ENCODE measurements around the gene BFSP1. TPM values are rescaled to one million over a fixed set of nuclear protein-coding genes. Genes with fewer than 3 reads are reported as not detected.

Gene BFSP1
- total RNA-seq, 5 donors from 2014 or later (not counting 1 experiment from before 2014, with no cell fraction given), result 0.25 to 0.53 (median 0.30) TPM

DNA sequence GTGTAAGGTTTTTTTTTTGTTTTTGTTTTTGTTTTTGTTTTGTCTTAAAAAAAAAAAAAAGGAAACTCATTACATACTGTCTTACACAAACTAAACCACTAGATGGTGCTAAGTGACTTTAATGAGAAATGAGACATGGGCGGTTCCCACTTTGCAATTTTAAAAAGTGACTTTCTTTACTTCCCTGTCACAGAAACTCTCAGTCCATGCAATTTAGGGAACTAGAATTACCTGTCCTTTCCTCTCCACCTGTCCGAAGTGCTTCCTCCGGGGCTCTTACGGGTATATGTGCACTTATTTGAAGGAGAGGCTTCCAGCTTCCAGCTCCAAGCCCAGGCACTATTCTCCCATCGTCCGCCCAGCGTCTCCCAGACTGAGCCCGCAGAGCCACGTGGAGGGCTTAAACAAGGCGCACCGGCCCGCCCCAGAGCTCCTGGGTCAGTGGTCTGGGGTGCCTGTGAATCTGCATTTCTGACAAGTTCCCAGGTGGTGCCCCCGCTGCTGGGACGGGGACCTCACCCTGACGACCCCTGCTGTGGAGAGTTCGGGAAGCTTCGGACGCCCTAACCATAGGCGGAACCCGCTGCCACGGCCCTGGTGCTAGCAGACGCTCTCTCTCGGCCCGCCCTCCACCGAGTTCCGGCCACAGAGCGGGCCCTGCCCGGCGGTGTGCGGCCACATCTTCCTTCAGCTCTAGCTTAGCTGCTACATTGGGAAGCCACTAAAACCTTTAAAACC lies 26.1 kb downstream of the BFSP1 start:
- Histone ChIP-seq H3K36me3 (ENCODE audit: control insufficient read depth in 2 of 2, extremely low read depth in 1 of 2, insufficient read depth in 1 of 2, low read length in 1 of 2) (no peaks in the 10 kb centered on the region), H3K27me3 (replicated peaks in 1 of 2; ENCODE audit: control insufficient read depth in 2 of 2, extremely low read depth in 1 of 2, insufficient read depth in 2 of 2, low read length in 1 of 2) (no peaks in the 10 kb centered on the region), H3K4me1 (ENCODE audit: control insufficient read depth in 1 of 2, extremely low read depth in 1 of 2, insufficient read depth in 2 of 2, low read length in 2 of 2) (peaks cover 9 to 43% of the 10 kb centered on the region in 2 experiments), H3K9me3 (no peaks in the 10 kb centered on the region), H3K4me3 (ENCODE audit: control insufficient read depth in 1 of 2, extremely low read depth in 1 of 2, low read length in 1 of 2) (peak overlapping the region; percentile 53 to 65), H3K27ac (ENCODE audit: low read length) (peak overlapping the region; percentile 48)
- Mint-ChIP-seq H3K9me3 (no peaks in the 10 kb centered on the region), H3K36me3 (no peaks in the 10 kb centered on the region), H3K27ac (peak overlapping the region; percentile 83 to 90), H3K4me3 (peak overlapping the region; percentile 86 to 88 (median 88)), H3K4me1 (peaks cover 30 to 42% (median 31%) of the 10 kb centered on the region in 3 donors), H3K27me3 (no peaks in the 10 kb centered on the region)
- peak in 24 of 35 experiments; percentile 4 to 80 (median 29) for DNase-seq
- WGBS (ENCODE audit: insufficient coverage), result 0% methylated on average over 23 of the region's 30 CpGs
- ChIA-PET POLR2A (interaction anchor here in 1 of 2 donors (0.7 kb wide), 1 partner anchor 89 kb away, joined by 9 read pairs; no protein-coding TSS in a partner anchor), CTCF (interaction anchor here (0.6 to 2.6 kb wide), 32 partner anchors 9 to 806 kb away, joined by 3 to 19 read pairs (median 4); partner anchors contain the start of genes BFSP1 (in 1 of the 2), DSTN (in 1 of the 2) and RRBP1 (in 1 of the 2))
- peak; percentile 75 to 79 (median 76) for ATAC-seq (replicated peaks in 1 of 4)

DNA sequence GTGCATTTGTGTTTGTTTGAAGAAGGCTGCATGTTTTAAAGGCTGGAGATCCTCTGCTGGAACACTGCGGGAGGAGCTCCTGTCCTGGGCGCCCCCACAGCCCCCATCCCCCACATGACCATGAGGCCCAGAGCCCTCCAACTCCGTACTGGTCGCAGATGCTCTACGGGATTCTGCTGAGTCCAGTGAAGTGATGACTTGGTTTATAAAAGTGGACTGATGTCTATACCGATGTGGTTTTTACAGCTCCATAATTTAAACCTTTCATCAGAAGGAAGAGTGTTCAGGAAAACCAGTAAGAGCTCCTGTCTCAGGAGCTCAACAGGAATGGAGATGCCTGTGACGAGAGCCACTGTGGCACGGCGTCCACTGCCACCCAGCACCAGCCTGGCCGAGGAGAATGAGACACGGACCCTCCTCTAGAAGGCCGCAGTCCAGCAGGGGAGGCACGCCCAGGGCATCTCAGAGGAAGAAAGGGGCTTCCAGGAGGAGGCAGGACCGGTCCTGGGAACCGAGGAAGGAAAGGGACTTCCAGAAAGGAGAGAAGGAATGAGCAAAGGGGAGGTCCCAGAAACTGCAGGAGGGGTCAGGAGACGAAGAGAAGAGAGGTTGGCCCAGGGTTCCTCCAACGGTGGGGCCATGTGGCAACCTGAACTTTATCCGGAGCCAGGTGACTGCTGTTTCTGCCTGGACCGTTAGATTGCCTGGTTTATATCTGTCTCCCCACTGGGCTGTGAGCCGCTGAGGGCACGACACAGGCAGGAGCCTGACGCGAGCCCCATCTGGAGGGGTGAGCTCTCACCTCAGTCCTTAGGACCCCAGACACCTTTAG lies 26.9 kb downstream of the BFSP1 start:
- Histone ChIP-seq H3K4me1 (ENCODE audit: control insufficient read depth in 1 of 2, extremely low read depth in 1 of 2, insufficient read depth in 2 of 2, low read length in 2 of 2) (peaks cover 9 to 43% of the 10 kb centered on the region in 2 experiments), H3K36me3 (ENCODE audit: control insufficient read depth in 2 of 2, extremely low read depth in 1 of 2, insufficient read depth in 1 of 2, low read length in 1 of 2) (no peaks in the 10 kb centered on the region), H3K9me3 (no peaks in the 10 kb centered on the region), H3K27ac (ENCODE audit: low read length) (no peak overlapping the region), H3K27me3 (replicated peaks in 1 of 2; ENCODE audit: control insufficient read depth in 2 of 2, extremely low read depth in 1 of 2, insufficient read depth in 2 of 2, low read length in 1 of 2) (no peaks in the 10 kb centered on the region), H3K4me3 (ENCODE audit: control insufficient read depth in 1 of 2, extremely low read depth in 1 of 2, low read length in 1 of 2) (peak overlapping the region in 1 of 2 donors; percentile 65)
- ATAC-seq (replicated peaks in 1 of 4) (peak; percentile 33 to 57 (median 42)), DNase-seq (peak in 18 of 35 experiments; percentile 3 to 37 (median 13))
- H3K36me3 Mint-ChIP-seq, result no peaks in the 10 kb centered on the region
- peaks cover 30 to 41% (median 31%) of the 10 kb centered on the region in 3 donors for H3K4me1 Mint-ChIP-seq
- H3K4me3 Mint-ChIP-seq, result peak overlapping the region; percentile 86 to 88 (median 88)
- 46% methylated on average over 15 of the region's 23 CpGs for WGBS (ENCODE audit: insufficient coverage)
- H3K27ac Mint-ChIP-seq, result peak overlapping the region; percentile 28 to 90
- POLR2A ChIA-PET, result interaction anchor here in 1 of 2 donors (0.5 to 0.7 kb wide), 2 partner anchors 89 to 491 kb away, joined by 3 to 9 read pairs; no protein-coding TSS in a partner anchor
- no peaks in the 10 kb centered on the region for H3K27me3 Mint-ChIP-seq
- CTCF ChIA-PET, result interaction anchor here (0.6 to 2.6 kb wide), 32 partner anchors 8 to 805 kb away, joined by 3 to 19 read pairs (median 4); partner anchors contain the start of genes BFSP1 (in 1 of the 2), DSTN (in 1 of the 2) and RRBP1 (in 1 of the 2)
- H3K9me3 Mint-ChIP-seq, result no peaks in the 10 kb centered on the region

DNA sequence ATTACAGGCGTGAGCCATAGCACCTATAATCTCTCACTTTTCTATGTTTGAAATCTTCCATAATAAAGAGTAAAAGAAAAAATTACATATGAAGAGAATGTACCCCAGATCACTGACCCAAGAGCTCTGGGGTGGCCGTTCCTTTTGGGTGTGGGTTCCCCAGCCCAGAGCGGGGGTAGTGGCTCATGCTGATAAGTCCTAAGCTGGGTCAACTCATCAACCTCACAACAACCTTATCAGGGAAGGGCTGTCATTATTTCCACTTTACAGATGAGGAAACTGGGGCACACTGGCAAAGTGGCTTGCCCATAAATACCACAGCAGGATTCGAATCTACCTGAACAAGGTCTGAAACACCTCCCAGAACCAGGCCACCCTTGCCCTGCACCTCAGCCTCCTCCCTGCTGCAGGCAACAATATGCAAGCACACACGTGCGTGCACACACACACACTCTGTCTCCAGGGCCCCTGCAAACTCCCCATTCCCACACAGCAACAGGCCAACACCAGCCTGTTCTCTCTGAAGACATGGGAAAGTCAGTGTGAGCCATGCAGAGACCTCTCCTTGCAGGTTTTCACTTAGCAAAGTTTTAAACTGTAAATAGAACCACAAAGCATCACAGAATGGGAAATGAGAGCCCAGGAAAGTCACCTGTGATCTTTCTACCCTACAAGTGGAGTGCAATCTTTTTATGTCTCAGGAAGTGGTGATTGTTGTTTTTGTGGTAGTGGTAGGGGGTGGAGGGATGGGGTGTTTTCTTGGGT lies 27.7 kb downstream of the BFSP1 start:
- peaks cover 30 to 41% (median 31%) of the 10 kb centered on the region in 3 donors for H3K4me1 Mint-ChIP-seq
- DNase-seq, result peak in 2 of 35 experiments; percentile 29 to 39
- WGBS (ENCODE audit: insufficient coverage), result 36% methylated on average over 4 of the region's 6 CpGs
- ChIA-PET CTCF (interaction anchor here (0.5 to 2.3 kb wide), 9 partner anchors 28 to 804 kb away, joined by 3 to 9 read pairs (median 5); partner anchors contain the start of genes BFSP1 (in 1 of the 2) and DSTN (in 1 of the 2)), POLR2A (interaction anchor here in 1 of 2 donors (0.5 kb wide), 1 partner anchor 492 kb away, joined by 3 read pairs; no protein-coding TSS in a partner anchor)
- no peaks in the 10 kb centered on the region for H3K27me3 Mint-ChIP-seq
- H3K9me3 Mint-ChIP-seq, result no peaks in the 10 kb centered on the region
- H3K36me3 Mint-ChIP-seq, result no peaks in the 10 kb centered on the region
- Histone ChIP-seq H3K27me3 (replicated peaks in 1 of 2; ENCODE audit: control insufficient read depth in 2 of 2, extremely low read depth in 1 of 2, insufficient read depth in 2 of 2, low read length in 1 of 2) (no peaks in the 10 kb centered on the region), H3K36me3 (ENCODE audit: control insufficient read depth in 2 of 2, extremely low read depth in 1 of 2, insufficient read depth in 1 of 2, low read length in 1 of 2) (no peaks in the 10 kb centered on the region), H3K27ac (ENCODE audit: low read length) (no peak overlapping the region), H3K4me1 (ENCODE audit: control insufficient read depth in 1 of 2, extremely low read depth in 1 of 2, insufficient read depth in 2 of 2, low read length in 2 of 2) (peaks cover 9 to 43% of the 10 kb centered on the region in 2 experiments), H3K9me3 (no peaks in the 10 kb centered on the region), H3K4me3 (ENCODE audit: control insufficient read depth in 1 of 2, extremely low read depth in 1 of 2, low read length in 1 of 2) (no peak overlapping the region)
- peak overlapping the region; percentile 28 to 90 for H3K27ac Mint-ChIP-seq
- peak in 1 of 4 experiments; percentile 25 for ATAC-seq (replicated peaks in 1 of 4)
- H3K4me3 Mint-ChIP-seq, result peak overlapping the region in 1 of 3 donors; percentile 88

DNA sequence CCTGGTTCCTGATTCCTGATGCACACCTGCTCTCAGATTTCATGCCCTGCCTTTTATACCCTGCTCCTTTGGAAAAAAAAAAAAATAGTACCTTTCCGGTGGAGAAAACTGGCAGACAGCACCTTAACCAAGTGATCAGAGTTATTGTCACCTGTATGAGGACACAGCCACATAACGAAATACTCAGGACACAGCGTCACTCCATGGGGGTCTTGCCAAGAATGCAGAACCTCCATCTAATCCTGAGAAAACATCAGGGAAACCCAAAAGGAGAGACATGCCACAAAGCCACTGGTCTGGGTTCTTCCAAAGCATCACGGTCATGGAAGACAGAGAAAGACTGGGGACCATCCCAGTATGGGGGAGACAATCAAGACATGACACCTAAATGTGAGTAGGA lies 29.1 kb downstream of the BFSP1 start:
- peaks cover 9 to 39% of the 10 kb centered on the region in 2 experiments for H3K4me1 ChIP-seq (ENCODE audit: control insufficient read depth in 1 of 2, extremely low read depth in 1 of 2, insufficient read depth in 2 of 2, low read length in 2 of 2)
- no peaks in the 10 kb centered on the region for H3K9me3 ChIP-seq
- Mint-ChIP-seq H3K4me3 (no peak overlapping the region), H3K27me3 (no peaks in the 10 kb centered on the region), H3K9me3 (no peaks in the 10 kb centered on the region), H3K4me1 (peaks cover 28 to 36% (median 31%) of the 10 kb centered on the region in 3 donors), H3K36me3 (no peaks in the 10 kb centered on the region), H3K27ac (no peak overlapping the region)
- no peak overlapping the region for H3K27ac ChIP-seq (ENCODE audit: low read length)
- DNase-seq, result no peak
- ATAC-seq (replicated peaks in 1 of 4), result no peak
- H3K4me3 ChIP-seq (ENCODE audit: control insufficient read depth in 1 of 2, extremely low read depth in 1 of 2, low read length in 1 of 2), result no peak overlapping the region
- ChIA-PET POLR2A (interaction anchor here in 1 of 2 donors (0.7 kb wide), 1 partner anchor 748 kb away, joined by 3 read pairs; no protein-coding TSS in a partner anchor), CTCF (interaction anchor here (0.7 to 0.9 kb wide), 2 partner anchors 47 to 181 kb away, joined by 3 read pairs; no protein-coding TSS in a partner anchor)
- H3K36me3 ChIP-seq (ENCODE audit: control insufficient read depth in 2 of 2, extremely low read depth in 1 of 2, insufficient read depth in 1 of 2, low read length in 1 of 2), result no peaks in the 10 kb centered on the region
- no peaks in the 10 kb centered on the region for H3K27me3 ChIP-seq (replicated peaks in 1 of 2; ENCODE audit: control insufficient read depth in 2 of 2, extremely low read depth in 1 of 2, insufficient read depth in 2 of 2, low read length in 1 of 2)
- WGBS (ENCODE audit: insufficient coverage), result 83% methylated on average over 4 of the region's 4 CpGs

DNA sequence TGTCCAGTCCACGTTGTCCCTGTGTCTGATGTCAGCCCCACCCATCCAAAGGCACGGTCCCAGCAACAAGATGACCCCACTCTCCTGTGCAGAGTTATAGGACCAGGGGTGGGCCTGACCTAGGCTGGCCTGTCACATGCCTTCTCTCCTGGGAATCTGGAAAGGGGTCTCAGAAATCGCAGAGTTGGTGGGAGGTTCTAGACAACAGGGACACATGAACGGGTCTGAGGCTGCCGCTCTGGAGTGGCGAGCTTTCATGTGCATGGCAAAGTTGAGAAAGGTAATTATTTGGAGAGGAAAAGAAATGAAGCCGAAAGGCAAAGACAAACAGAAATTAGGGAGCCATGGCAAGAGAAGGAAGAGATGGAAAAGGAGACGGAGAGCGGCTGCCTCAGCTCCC lies 29.5 kb downstream of the BFSP1 start:
- CTCF ChIA-PET, result interaction anchor here in 1 of 2 donors (0.7 kb wide), 1 partner anchor 47 kb away, joined by 3 read pairs; no protein-coding TSS in a partner anchor
- Histone ChIP-seq H3K4me1 (ENCODE audit: control insufficient read depth in 1 of 2, extremely low read depth in 1 of 2, insufficient read depth in 2 of 2, low read length in 2 of 2) (peaks cover 9 to 35% of the 10 kb centered on the region in 2 experiments), H3K4me3 (ENCODE audit: control insufficient read depth in 1 of 2, extremely low read depth in 1 of 2, low read length in 1 of 2) (no peak overlapping the region), H3K27me3 (replicated peaks in 1 of 2; ENCODE audit: control insufficient read depth in 2 of 2, extremely low read depth in 1 of 2, insufficient read depth in 2 of 2, low read length in 1 of 2) (no peaks in the 10 kb centered on the region), H3K27ac (ENCODE audit: low read length) (no peak overlapping the region), H3K36me3 (ENCODE audit: control insufficient read depth in 2 of 2, extremely low read depth in 1 of 2, insufficient read depth in 1 of 2, low read length in 1 of 2) (no peaks in the 10 kb centered on the region), H3K9me3 (no peaks in the 10 kb centered on the region)
- peaks cover 27 to 32% (median 31%) of the 10 kb centered on the region in 3 donors for H3K4me1 Mint-ChIP-seq
- POLR2A ChIA-PET, result interaction anchor here in 1 of 2 donors (0.7 kb wide), 1 partner anchor 747 kb away, joined by 3 read pairs; no protein-coding TSS in a partner anchor
- 95% methylated on average over 6 of the region's 9 CpGs for WGBS (ENCODE audit: insufficient coverage)
- no peak for ATAC-seq (replicated peaks in 1 of 4)
- H3K27me3 Mint-ChIP-seq, result no peaks in the 10 kb centered on the region
- H3K4me3 Mint-ChIP-seq, result no peak overlapping the region
- no peak for DNase-seq
- H3K36me3 Mint-ChIP-seq, result no peaks in the 10 kb centered on the region
- H3K9me3 Mint-ChIP-seq, result no peaks in the 10 kb centered on the region
- no peak overlapping the region for H3K27ac Mint-ChIP-seq
